H1 (cell line): ENCODE data around the gene THAP9. TPM values are rescaled to one million over a fixed set of nuclear protein-coding genes. Genes with fewer than 3 reads are reported as not detected.

Source experiments
- CTCF ChIA-PET: fragments of 300-600 bp; sonication (Branson Sonifier 250); formaldehyde crosslinking; loops from one replicate; lab custom pipeline; 2021; ENCODE audit not compliant: partially characterized antibody; lab: Charles Lee
- POLR2A ChIA-PET: fragments of 300-600 bp; sonication (Branson Sonifier 250); formaldehyde crosslinking; loops from one replicate; lab custom pipeline; 2021; ENCODE audit warnings: inconsistent platforms; ENCODE audit not compliant: partially characterized antibody; lab: Charles Lee
- DNase-seq, 2 experiments: peaks; one replicate each; pipeline versions ENCODE4 v3.0.0 to v3.0.0-alpha.2; 2010 to 2022; ENCODE audit warnings: low spot score in 2 of 2, low read depth in 1 of 2, mixed read lengths in 1 of 2
- FAIRE-seq: peaks from 2 replicates; lab custom pipeline; 2011; peaks lifted over from hg19 to GRCh38; lab: Jason Lieb, UNC
- H2AFZ ChIP-seq: 2 replicates; pipeline ENCODE4 v1.8.1; 2012; ENCODE audit warnings: low read length, inconsistent platforms
- H2AK5ac ChIP-seq: 2 replicates; pipeline ENCODE4 v1.6.1; 2013; ENCODE audit warnings: low read depth, low read length
- H2BK120ac ChIP-seq: replicated peaks from 2 replicates; pipeline ENCODE3; 2013; ENCODE audit warnings: low read depth, low read length, inconsistent platforms
- H2BK12ac ChIP-seq: 2 replicates; pipeline ENCODE4 v1.6.1; 2013; ENCODE audit warnings: low read depth, low read length
- H2BK15ac ChIP-seq: 2 replicates; pipeline ENCODE4 v1.6.1; 2013; ENCODE audit warnings: low read length
- H2BK20ac ChIP-seq: 2 replicates; pipeline ENCODE4 v1.6.1; 2013; ENCODE audit warnings: low read length
- H2BK5ac ChIP-seq: 2 replicates; pipeline ENCODE4 v1.6.1; 2013; ENCODE audit warnings: low read depth, low read length
- H3K14ac ChIP-seq: 2 replicates; pipeline ENCODE4 v1.6.1; 2013; ENCODE audit warnings: inconsistent platforms; ENCODE audit not compliant: insufficient read length
- H3K18ac ChIP-seq: 2 replicates; pipeline ENCODE4 v1.6.1; 2013; ENCODE audit warnings: low read length; ENCODE audit errors: extremely low read depth
- H3K23ac ChIP-seq: 2 replicates; pipeline ENCODE4 v1.6.1; 2013; ENCODE audit warnings: inconsistent platforms; ENCODE audit not compliant: insufficient read length
- H3K23me2 ChIP-seq: 2 replicates; pipeline ENCODE4 v1.6.1; 2013; ENCODE audit warnings: low read depth, low read length
- H3K27ac ChIP-seq: 2 replicates; pipeline ENCODE4 v1.6.1; 2011; ENCODE audit warnings: low read depth, low read length, inconsistent platforms
- H3K27me3 ChIP-seq, 4 experiments: replicated peaks in 1 of 4; 1 replicate in 1 of 4; 2 replicates in 3 of 4; pipeline versions ENCODE4 v1.6.1 to v1.8.1; 2011 to 2013; ENCODE audit warnings: low read length in 3 of 4, mild to moderate bottlenecking in 3 of 4, inconsistent platforms in 2 of 4, mixed read lengths in 2 of 4, moderate library complexity in 1 of 4; ENCODE audit not compliant: control insufficient read depth in 3 of 4, insufficient read depth in 3 of 4; ENCODE audit errors: extremely low read depth in 1 of 4
- H3K36me3 ChIP-seq, 4 experiments: 2 replicates each; pipeline versions ENCODE4 v1.6.1 to v1.8.1; 2011 to 2013; ENCODE audit warnings: mild to moderate bottlenecking in 4 of 4, low read length in 3 of 4, moderate library complexity in 2 of 4, control low read depth in 1 of 4, inconsistent platforms in 1 of 4; ENCODE audit not compliant: insufficient read depth in 4 of 4, control insufficient read depth in 2 of 4
- H3K4ac ChIP-seq: replicated peaks from 2 replicates; pipeline ENCODE3; 2013; ENCODE audit warnings: low read length, low read depth, mixed read lengths, inconsistent platforms; ENCODE audit not compliant: insufficient read length
- H3K4me1 ChIP-seq, 4 experiments: replicated peaks in 1 of 4; 1 replicate in 1 of 4; 2 replicates in 3 of 4; pipeline versions ENCODE4 v1.6.1 to v1.8.1; 2011 to 2013; ENCODE audit warnings: low read length in 3 of 4, inconsistent platforms in 2 of 4, mixed read lengths in 1 of 4; ENCODE audit not compliant: insufficient read depth in 4 of 4, control insufficient read depth in 3 of 4
- H3K4me2 ChIP-seq, 2 experiments: 2 replicates each; pipeline versions ENCODE4 v1.6.1 to v1.8.1; 2011 to 2013; ENCODE audit warnings: low read depth in 2 of 2, low read length in 2 of 2, control low read depth in 1 of 2, inconsistent platforms in 1 of 2, mild to moderate bottlenecking in 1 of 2; ENCODE audit not compliant: insufficient read depth in 1 of 2
- H3K4me3 ChIP-seq, 4 experiments: fragments of 200-600, 300-600 bp in 1 of 4; sonication (generic), shearing (Covaris generic), sonication (Bioruptor Twin) in 1 of 4; 2 replicates each; pipeline versions ENCODE4 v1.5.1 to v1.8.1; 2011 to 2016; ENCODE audit warnings: low read length in 4 of 4, low read depth in 3 of 4, control low read depth in 2 of 4, inconsistent platforms in 2 of 4, mild to moderate bottlenecking in 2 of 4, mixed read lengths in 1 of 4, moderate library complexity in 1 of 4; ENCODE audit not compliant: insufficient read depth in 2 of 4; ENCODE audit errors: extremely low read depth in 1 of 4
- H3K56ac ChIP-seq: replicated peaks from 2 replicates; pipeline ENCODE3; 2013; ENCODE audit warnings: low read depth, mild to moderate bottlenecking, mixed read lengths, low read length, inconsistent platforms; ENCODE audit not compliant: insufficient read length
- H3K79me1 ChIP-seq: 2 replicates; pipeline ENCODE4 v1.6.1; 2013; ENCODE audit warnings: low read depth, low read length, control low read depth
- H3K79me2 ChIP-seq, 2 experiments: 2 replicates each; pipeline versions ENCODE4 v1.6.1 to v1.8.1; 2012 to 2013; ENCODE audit warnings: low read length in 2 of 2, mild to moderate bottlenecking in 2 of 2, inconsistent platforms in 1 of 2; ENCODE audit not compliant: insufficient read depth in 2 of 2, control insufficient read depth in 1 of 2
- H3K9ac ChIP-seq, 4 experiments: replicated peaks in 1 of 4; 1 replicate in 1 of 4; 2 replicates in 3 of 4; pipeline versions ENCODE4 v1.6.1 to v1.8.1; 2011 to 2013; ENCODE audit warnings: low read depth in 3 of 4, low read length in 3 of 4, control low read depth in 2 of 4, mild to moderate bottlenecking in 2 of 4, moderate library complexity in 2 of 4, inconsistent platforms in 1 of 4; ENCODE audit errors: extremely low read depth in 1 of 4
- H3K9me3 ChIP-seq, 2 experiments: 2 replicates each; pipeline versions ENCODE4 v1.6.1 to v1.8.1; 2012 to 2013; ENCODE audit warnings: mild to moderate bottlenecking in 2 of 2, moderate library complexity in 2 of 2, control low read depth in 1 of 2, inconsistent platforms in 1 of 2, low read depth in 1 of 2, low read length in 1 of 2, mixed read lengths in 1 of 2; ENCODE audit not compliant: insufficient read depth in 2 of 2
- H4K20me1 ChIP-seq, 2 experiments: replicated peaks in 1 of 2; 2 replicates each; pipeline versions ENCODE3 to v1.8.1; 2011 to 2013; ENCODE audit warnings: inconsistent platforms in 2 of 2, low read length in 2 of 2, mild to moderate bottlenecking in 1 of 2; ENCODE audit not compliant: insufficient read depth in 2 of 2, control insufficient read depth in 1 of 2
- H4K5ac ChIP-seq: 2 replicates; pipeline ENCODE4 v1.6.1; 2013; ENCODE audit warnings: low read length, low read depth, mixed read lengths, inconsistent platforms; ENCODE audit not compliant: insufficient read length
- H4K8ac ChIP-seq: 2 replicates; pipeline ENCODE4 v1.8.0; 2013; ENCODE audit warnings: mild to moderate bottlenecking, moderate library complexity, low read length, inconsistent platforms; ENCODE audit not compliant: insufficient read depth; ENCODE audit errors: extremely low read depth
- H4K91ac ChIP-seq: replicated peaks from 2 replicates; pipeline ENCODE3; 2013; ENCODE audit warnings: low read length, mixed read lengths, inconsistent platforms; ENCODE audit not compliant: insufficient read length
- ATF3 ChIP-seq: IDR thresholded peaks from 2 replicates; pipeline ENCODE4 v1.6.1; 2011; ENCODE audit warnings: low read depth, mild to moderate bottlenecking, low read length; ENCODE audit not compliant: insufficient read depth
- BCL11A ChIP-seq, 2 experiments: IDR thresholded peaks; one replicate each; pipeline ENCODE4 v1.6.1; 2011; ENCODE audit warnings: low read depth in 2 of 2, low read length in 2 of 2, mild to moderate bottlenecking in 2 of 2
- CBX5 ChIP-seq: fragments of 300-800, 300-1000 bp; sonication (generic); IDR thresholded peaks from 2 replicates; pipeline ENCODE4 v1.7.1; 2016; ENCODE audit warnings: antibody characterized with exemption, low read length, low read depth
- CHD1 ChIP-seq: IDR thresholded peaks from 2 replicates; pipeline ENCODE4 v1.6.1; 2012; ENCODE audit warnings: low read depth, low read length, improper control_type of control experiment
- GTF2F1 ChIP-seq: IDR thresholded peaks from 2 replicates; pipeline ENCODE4 v1.6.1; 2012; ENCODE audit warnings: low read depth, low read length, improper control_type of control experiment, borderline replicate concordance
- PHF8 ChIP-seq: fragments of 200-600 bp; sonication (generic); conservative IDR thresholded peaks from 2 replicates; pipeline ENCODE4 v1.7.1; 2012; ENCODE audit warnings: low read depth, mild to moderate bottlenecking, inconsistent platforms, low read length, moderate library complexity
- SP4 ChIP-seq: IDR thresholded peaks from 2 replicates; pipeline ENCODE4 v1.6.1; 2012; ENCODE audit warnings: low read length, inconsistent platforms
- USF2 ChIP-seq: IDR thresholded peaks from 2 replicates; pipeline ENCODE4 v1.6.1; 2011; ENCODE audit warnings: low read length, improper control_type of control experiment
- WGBS, 2 experiments: shearing (Covaris generic) in 1 of 2; methylation state at CpG; one replicate each; pipeline versions ENCODE4 v1.1.6 to v1.1.7; 2013 to 2015; ENCODE audit warnings: low lambda C conversion rate in 2 of 2, mixed read lengths in 2 of 2, inconsistent platforms in 1 of 2, low coverage in 1 of 2, missing lambda C conversion rate in 1 of 2; ENCODE audit not compliant: insufficient replicate concordance in 2 of 2, insufficient coverage in 1 of 2, insufficient read length in 1 of 2; ENCODE audit errors: extremely low coverage in 1 of 2, missing lambda C conversion rate in 1 of 2; 5-methylcytosine and 5-hydroxymethylcytosine counted together
- polyA plus RNA-seq, 7 experiments: library from polyadenylated mRNA; depleted of rRNA in 3 of 7; stranded (reverse) in 5 of 7; unstranded in 2 of 7; fragments of >200 nt in 5 of 7; fragments of 200-250 nt in 2 of 7; gene quantifications; 1 replicate in 5 of 7; 2 replicates in 1 of 7; 4 replicates in 1 of 7; pipeline versions ENCODE4 v1.2.1 to v1.2.3, GENCODE V29; 2011 to 2013; ENCODE audit warnings: missing spikeins in 2 of 7, mixed read lengths in 2 of 7
- total RNA-seq: library from RNA; stranded (reverse); fragmentation: NEBNext Ultra II Directional; extraction: Animal tissue kit (Norgen Biotek cat#: 25700); gene quantifications from 2 replicates; pipeline ENCODE4 v1.2.1, GENCODE V29; 2021

Gene THAP9
- total and polyA plus RNA-seq, 2 of the 8 experiments (the other 6 are each of a cell fraction or from before 2014, with no cell fraction given) = 6.1 to 13.2 TPM

DNA sequence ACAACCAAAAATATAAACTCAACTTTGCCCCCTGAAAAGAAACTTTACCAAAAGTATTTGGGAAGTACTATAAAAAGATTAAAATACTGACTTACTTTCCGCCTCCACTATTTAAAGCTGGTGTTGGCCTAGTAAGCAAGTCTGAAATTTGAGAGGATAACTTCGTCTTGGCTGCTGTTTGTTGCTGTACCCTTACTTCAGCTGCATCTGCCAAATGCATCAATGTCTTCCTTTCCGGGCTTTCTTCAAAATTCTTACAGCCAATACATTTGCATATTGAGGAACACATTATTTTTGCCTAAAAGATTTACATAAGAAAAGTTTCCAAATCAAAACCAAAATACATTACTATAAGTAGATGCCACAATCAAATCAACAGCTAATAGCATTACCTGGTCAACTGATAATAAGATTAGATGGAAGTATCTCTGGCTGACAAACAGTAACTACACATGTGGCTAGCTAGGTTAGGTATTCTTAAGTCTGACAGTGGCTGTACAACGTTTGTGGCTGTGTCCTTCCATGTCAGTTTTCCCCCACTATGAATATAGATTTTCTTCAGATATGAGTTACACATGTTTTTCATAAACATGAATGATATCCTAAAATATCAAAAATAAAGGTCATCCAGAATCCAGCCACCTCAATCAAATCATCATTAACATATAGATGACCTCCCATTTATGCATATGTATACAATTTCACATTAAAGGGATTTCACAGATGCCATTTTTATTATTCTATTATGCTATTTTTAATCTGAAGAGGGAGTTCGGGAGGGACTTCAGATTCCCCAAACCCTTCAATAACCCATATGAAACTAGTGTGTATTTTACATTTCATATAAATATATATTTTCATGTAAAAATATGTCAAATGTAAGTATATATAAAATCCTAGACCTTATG is 30.6 kb downstream of the THAP9 start:
- no peak for FAIRE-seq
- POLR2A ChIA-PET = no interaction called here
- H3K36me3 ChIP-seq = peaks cover 0 to 13% (median 4%) of the 10 kb centered on the region in 4 experiments; a peak in 2 of 8 replicates
- TF ChIP-seq CHD1 = no peak
- no peak for TF ChIP-seq USF2
- no peak for TF ChIP-seq PHF8
- no peak for TF ChIP-seq ATF3
- TF ChIP-seq BCL11A (IDR thresholded peaks at IDR 0.05; ENCODE audit: low read depth in 2 of 2, low read length in 2 of 2) = no peak
- no peak for TF ChIP-seq CBX5
- TF ChIP-seq SP4 = no peak
- TF ChIP-seq GTF2F1 = no peak

More for the DNA sequence above, 30.6 kb downstream of the THAP9 start:
- no peak overlapping the region for H3K27ac ChIP-seq
- H3K18ac ChIP-seq = no peak overlapping the region
- H3K56ac ChIP-seq = no peak overlapping the region
- no peaks in the 10 kb centered on the region for H3K9me3 ChIP-seq
- no peak overlapping the region for H4K8ac ChIP-seq
- H3K79me1 ChIP-seq = no peaks in the 10 kb centered on the region
- H3K23ac ChIP-seq = no peak overlapping the region
- no peak overlapping the region for H2BK15ac ChIP-seq
- H2BK5ac ChIP-seq = no peak overlapping the region
- no peak overlapping the region for H4K91ac ChIP-seq
- no peaks in the 10 kb centered on the region for H3K27me3 ChIP-seq
- no peak overlapping the region for H2BK12ac ChIP-seq
- no peak overlapping the region for H2AFZ ChIP-seq
- no peak overlapping the region for H2AK5ac ChIP-seq
- H3K4me2 ChIP-seq = no peak overlapping the region
- no peaks in the 10 kb centered on the region for H3K23me2 ChIP-seq
- no peak overlapping the region for H4K5ac ChIP-seq
- no peaks in the 10 kb centered on the region for H3K79me2 ChIP-seq
- CTCF ChIA-PET = no interaction called here
- no peak overlapping the region for H2BK20ac ChIP-seq
- DNase-seq = no peak
- H3K14ac ChIP-seq = no peak overlapping the region
- H3K4me1 ChIP-seq = no peaks in the 10 kb centered on the region
- no peak overlapping the region for H2BK120ac ChIP-seq
- H3K4ac ChIP-seq = no peak overlapping the region
- H3K9ac ChIP-seq = no peak overlapping the region
- H3K4me3 ChIP-seq = no peak overlapping the region
- WGBS, 2 experiments = 86% methylated on average over 5 of the region's 5 CpGs; no CpG with 5 or more reads in 1 of the 2 experiments
- no peaks in the 10 kb centered on the region for H4K20me1 ChIP-seq
